OCI-LY7 (cell line): ENCODE data around the gene WNT9B.

Experiments used
- CTCF ChIP-seq: fragments of 200-600 bp; sonication (generic); conservative IDR thresholded peaks from 2 replicates; pipeline ENCODE4 v1.5.1; 2014; ENCODE audit warnings: mild to moderate bottlenecking, antibody characterized with exemption, low read length, moderate library complexity, mixed read lengths
- EZH2phosphoT487 ChIP-seq: fragments of 200-600 bp; sonication (generic); IDR thresholded peaks from 2 replicates; pipeline ENCODE4 v1.6.1; 2018; ENCODE audit warnings: low read depth, borderline replicate concordance, mild to moderate bottlenecking, mixed run types, antibody characterized with exemption, low read length, moderate library complexity, mixed read lengths

- TF ChIP-seq CTCF (no peak), EZH2phosphoT487 (no peak)
Observed at GRCh38 chr17:46876926-46877325, 25.5 kb downstream of the WNT9B start.
